OCI-LY3 (cell line): ENCODE data around the gene RRM1.

ENCODE experiments used
- CTCF ChIP-seq: fragments of 200-600, 300-600 bp; sonication (generic); IDR thresholded peaks from 2 replicates; pipeline ENCODE4 v1.5.1; 2014; ENCODE audit warnings: antibody characterized with exemption, low read length, low read depth
- EZH2phosphoT487 ChIP-seq: fragments of 200-600 bp; shearing (Covaris generic); IDR thresholded peaks from 2 replicates; pipeline ENCODE4 v1.6.1; 2018; ENCODE audit warnings: antibody characterized with exemption, mixed run types, low read depth

GRCh38 chr11:4146070-4146771 lies 51.6 kb downstream of the RRM1 start:
- no peak for TF ChIP-seq CTCF
- TF ChIP-seq EZH2phosphoT487: no peak
